Right atrium auricular region (tissue), 2 donors: ENCODE measurements around the gene TOM1L2. TPM values are rescaled to one million over a fixed set of nuclear protein-coding genes. Genes with fewer than 3 reads are reported as not detected.

ENCODE experiments used
- DNase-seq: peaks from one replicate; pipeline ENCODE4 v3.0.0-alpha.2; 2019; ENCODE audit warnings: low spot score
- H3K27ac ChIP-seq, 2 donors: fragments of 200-600 bp; sonication (generic); 1 replicate in 1 of 2; 2 replicates in 1 of 2; pipeline ENCODE4 v1.5.1; 2016 to 2019
- H3K27me3 ChIP-seq, 2 donors: fragments of 200-600 bp; sonication (generic); one replicate each; pipeline versions ENCODE4 v1.5.1 to v1.6.0; 2017 to 2019
- H3K36me3 ChIP-seq: fragments of 200-600 bp; sonication (generic); one replicate; pipeline ENCODE4 v1.5.1; 2016
- H3K4me1 ChIP-seq, 2 donors: fragments of 200-600 bp; sonication (generic); one replicate each; pipeline versions ENCODE4 v1.5.1 to v1.6.0; 2017 to 2019
- H3K4me3 ChIP-seq, 2 donors: fragments of 200-600 bp; sonication (generic); 1 replicate in 1 of 2; 2 replicates in 1 of 2; pipeline ENCODE4 v1.5.1; 2017 to 2019; ENCODE audit warnings: mild to moderate bottlenecking in 1 of 2, moderate library complexity in 1 of 2
- H3K9me3 ChIP-seq, 2 donors: fragments of 200-600 bp; sonication (generic); one replicate each; pipeline ENCODE4 v1.5.1; 2019
- CTCF ChIP-seq, 2 donors: fragments of 200-600 bp; sonication (generic); IDR thresholded peaks; one replicate each; pipeline ENCODE4 v1.5.1; 2019; ENCODE audit warnings: antibody characterized with exemption in 2 of 2
- total RNA-seq, 2 donors: library from RNA; depleted of rRNA; stranded (reverse); fragments of >200 nt; gene quantifications; one replicate each; pipeline ENCODE4 v1.1.0, GENCODE V29; 2016

TOM1L2 gene
- total RNA-seq, 2 donors from 2014 or later, result 186 to 347 TPM

- Histone ChIP-seq H3K27ac (no peak overlapping the region), H3K9me3 (no peaks in the 10 kb centered on the region), H3K36me3 (peaks cover 31% of the 10 kb centered on the region), H3K4me3 (no peak overlapping the region), H3K4me1 (peaks cover 0 to 28% of the 10 kb centered on the region in 2 donors), H3K27me3 (no peaks in the 10 kb centered on the region)
- no peak for DNase-seq
- no peak for TF ChIP-seq CTCF (IDR thresholded peaks at IDR 0.05)
These were observed 85.5 kb downstream of the TOM1L2 start for GRCh38 chr17:17886726-17887125.

- no peak overlapping the region for H3K27ac ChIP-seq
- no peak for DNase-seq
- H3K36me3 ChIP-seq, result peaks cover 34% of the 10 kb centered on the region
These were observed 86.0 kb downstream of the TOM1L2 start for GRCh38 chr17:17886226-17886625.

GRCh38 chr17:17884391-17885357 lies 87.5 kb downstream of the TOM1L2 start:
- no peak for DNase-seq
- Histone ChIP-seq H3K27me3 (no peaks in the 10 kb centered on the region), H3K9me3 (no peaks in the 10 kb centered on the region), H3K36me3 (peaks cover 37% of the 10 kb centered on the region), H3K27ac (no peak overlapping the region), H3K4me1 (peaks cover 0 to 28% of the 10 kb centered on the region in 2 donors), H3K4me3 (no peak overlapping the region)
- no peak for TF ChIP-seq CTCF (IDR thresholded peaks at IDR 0.05)

More at GRCh38 chr17:17886226-17886625, 86.0 kb downstream of the TOM1L2 start:
- Histone ChIP-seq H3K4me3 (no peak overlapping the region), H3K9me3 (no peaks in the 10 kb centered on the region), H3K27me3 (no peaks in the 10 kb centered on the region), H3K4me1 (peaks cover 0 to 28% of the 10 kb centered on the region in 2 donors)
- no peak for TF ChIP-seq CTCF (IDR thresholded peaks at IDR 0.05)

GRCh38 chr17:17883801-17884200 lies 88.4 kb downstream of the TOM1L2 start:
- TF ChIP-seq CTCF (IDR thresholded peaks at IDR 0.05), result no peak

GRCh38 chr17:17882082-17882581 lies 90.1 kb downstream of the TOM1L2 start:
- no peaks in the 10 kb centered on the region for H3K9me3 ChIP-seq
- DNase-seq, result no peak

More at GRCh38 chr17:17883801-17884200, 88.4 kb downstream of the TOM1L2 start:
- H3K36me3 ChIP-seq, result peaks cover 46% of the 10 kb centered on the region
- no peaks in the 10 kb centered on the region for H3K27me3 ChIP-seq
- no peaks in the 10 kb centered on the region for H3K9me3 ChIP-seq
- H3K4me1 ChIP-seq, result peaks cover 0 to 30% of the 10 kb centered on the region in 2 donors
- H3K4me3 ChIP-seq, result no peak overlapping the region
- no peak overlapping the region for H3K27ac ChIP-seq
- DNase-seq, result no peak

More at GRCh38 chr17:17882082-17882581, 90.1 kb downstream of the TOM1L2 start:
- no peak for TF ChIP-seq CTCF (IDR thresholded peaks at IDR 0.05)
- Histone ChIP-seq H3K27me3 (no peaks in the 10 kb centered on the region), H3K36me3 (peaks cover 51% of the 10 kb centered on the region), H3K27ac (no peak overlapping the region), H3K4me1 (peaks cover 0 to 30% of the 10 kb centered on the region in 2 donors), H3K4me3 (no peak overlapping the region)
